IMR-90 (cell line): ENCODE results near the gene FRMPD4. TPM values are rescaled to one million over a fixed set of nuclear protein-coding genes. Genes with fewer than 3 reads are reported as not detected.

Experiments used
- ATAC-seq: fragments of 200-7000 bp; cut with Tn5 transposase; 2 replicates; pipeline ENCODE4 v1.9.1; 2020; ENCODE audit warnings: low read depth, mild to moderate bottlenecking, moderate library complexity
- BruUV-seq: library from RNA; stranded (reverse); fragments of 400-500 nt; replicated peaks from 2 replicates; lab custom pipeline; 2021; lab: Mats Ljungman, UMichigan
- CTCF ChIA-PET: fragments of 300-600 bp; formaldehyde crosslinking; extraction: SDS; loops from one replicate; lab custom pipeline; 2021; ENCODE audit warnings: antibody characterized with exemption; lab: Yijun Ruan, JAX
- POLR2A ChIA-PET: fragments of 300-600 bp; sonication (Branson Sonifier 250); formaldehyde crosslinking; loops from one replicate; lab custom pipeline; 2022; ENCODE audit warnings: antibody characterized with exemption; ENCODE audit not compliant: unreplicated experiment; lab: Charles Lee
- DNase-seq: peaks from one replicate; pipeline ENCODE4 v3.0.0; 2013
- H2AFZ ChIP-seq: replicated peaks from 2 replicates; pipeline ENCODE3; 2013; ENCODE audit warnings: low read length, mild to moderate bottlenecking; ENCODE audit not compliant: poor library complexity
- H2AK5ac ChIP-seq: 2 replicates; pipeline ENCODE4 v1.6.1; 2013; ENCODE audit warnings: low read depth, low read length, inconsistent platforms
- H2AK9ac ChIP-seq: replicated peaks from 2 replicates; pipeline ENCODE3; 2013; ENCODE audit warnings: mild to moderate bottlenecking, low read depth, low read length, moderate library complexity; ENCODE audit not compliant: poor library complexity
- H2BK120ac ChIP-seq: 2 replicates; pipeline ENCODE4 v1.6.1; 2013; ENCODE audit warnings: low read depth, low read length, inconsistent platforms
- H2BK15ac ChIP-seq: 3 replicates; pipeline ENCODE4 v1.6.1; 2013; ENCODE audit warnings: low read depth, low read length, inconsistent platforms
- H2BK20ac ChIP-seq: 2 replicates; pipeline ENCODE4 v1.6.1; 2013; ENCODE audit warnings: low read depth, mild to moderate bottlenecking, inconsistent platforms, low read length, moderate library complexity
- H2BK5ac ChIP-seq: 2 replicates; pipeline ENCODE4 v1.6.1; 2013; ENCODE audit warnings: mild to moderate bottlenecking, low read depth, low read length, inconsistent platforms; ENCODE audit not compliant: poor library complexity, severe bottlenecking
- H3K14ac ChIP-seq: replicated peaks from 2 replicates; pipeline ENCODE4 v1.6.1; 2013; ENCODE audit warnings: low read depth, low read length, inconsistent platforms
- H3K18ac ChIP-seq: 2 replicates; pipeline ENCODE4 v1.6.1; 2013; ENCODE audit warnings: low read depth, low read length, control low read depth
- H3K23ac ChIP-seq: 2 replicates; pipeline ENCODE4 v1.6.1; 2013; ENCODE audit warnings: low read depth, low read length, inconsistent platforms
- H3K27ac ChIP-seq: 2 replicates; pipeline ENCODE4 v1.5.1; 2013; ENCODE audit warnings: mild to moderate bottlenecking, control low read depth, low read length; ENCODE audit not compliant: insufficient read depth
- H3K27me3 ChIP-seq: 2 replicates; pipeline ENCODE4 v1.6.1; 2013; ENCODE audit warnings: low read length; ENCODE audit not compliant: control insufficient read depth, insufficient read depth
- H3K36me3 ChIP-seq: 2 replicates; pipeline ENCODE4 v1.6.1; 2013; ENCODE audit warnings: low read length, mixed read lengths; ENCODE audit not compliant: control insufficient read depth, insufficient read depth
- H3K4ac ChIP-seq: 2 replicates; pipeline ENCODE4 v1.6.1; 2013; ENCODE audit warnings: low read depth, low read length, inconsistent platforms
- H3K4me1 ChIP-seq: 2 replicates; pipeline ENCODE4 v1.6.1; 2013; ENCODE audit warnings: low read length, mixed read lengths; ENCODE audit not compliant: control insufficient read depth, insufficient read depth
- H3K4me2 ChIP-seq: 2 replicates; pipeline ENCODE4 v1.6.1; 2013; ENCODE audit warnings: low read depth, mild to moderate bottlenecking, control low read depth, low read length, moderate library complexity
- H3K4me3 ChIP-seq: 2 replicates; pipeline ENCODE4 v1.5.1; 2013; ENCODE audit warnings: low read depth, mild to moderate bottlenecking, control low read depth, low read length, moderate library complexity; ENCODE audit not compliant: insufficient read depth
- H3K56ac ChIP-seq: 2 replicates; pipeline ENCODE4 v1.6.1; 2013; ENCODE audit warnings: low read length, inconsistent platforms; ENCODE audit not compliant: insufficient read depth; ENCODE audit errors: extremely low read depth
- H3K79me1 ChIP-seq, 2 experiments: 2 replicates each; pipeline ENCODE4 v1.6.1; 2013; ENCODE audit warnings: low read length in 2 of 2, inconsistent platforms in 1 of 2, low read depth in 1 of 2
- H3K9ac ChIP-seq: 2 replicates; pipeline ENCODE4 v1.6.1; 2013; ENCODE audit warnings: low read depth, low read length, control low read depth
- H3K9me1 ChIP-seq: 2 replicates; pipeline ENCODE4 v1.6.1; 2013; ENCODE audit warnings: low read length, inconsistent platforms; ENCODE audit not compliant: insufficient read depth
- H3K9me3 ChIP-seq: 2 replicates; pipeline ENCODE4 v1.6.1; 2013; ENCODE audit warnings: low read length; ENCODE audit not compliant: control insufficient read depth, insufficient read depth
- H4K20me1 ChIP-seq: 2 replicates; pipeline ENCODE4 v1.6.1; 2013; ENCODE audit warnings: low read length, inconsistent platforms; ENCODE audit not compliant: insufficient read depth
- H4K5ac ChIP-seq: 2 replicates; pipeline ENCODE4 v1.6.1; 2013; ENCODE audit warnings: mild to moderate bottlenecking, low read depth, low read length, control low read depth
- H4K8ac ChIP-seq, 2 experiments: 2 replicates each; pipeline ENCODE4 v1.6.1; 2013; ENCODE audit warnings: low read depth in 2 of 2, low read length in 2 of 2, control low read depth in 1 of 2, inconsistent platforms in 1 of 2
- H4K91ac ChIP-seq: 2 replicates; pipeline ENCODE4 v1.6.1; 2013; ENCODE audit warnings: low read depth, low read length, inconsistent platforms; ENCODE audit not compliant: insufficient read depth
- BHLHE40 ChIP-seq: fragments of 150-350 bp; IDR thresholded peaks from 2 replicates; pipeline ENCODE4 v1.6.1; 2016; ENCODE audit warnings: mild to moderate bottlenecking, low read depth, low read length
- CEBPB ChIP-seq: IDR thresholded peaks from 2 replicates; pipeline ENCODE4 v1.6.1; 2012; ENCODE audit warnings: low read depth, low read length, improper control_type of control experiment
- CHD1 ChIP-seq: IDR thresholded peaks from 2 replicates; pipeline ENCODE4 v1.6.1; 2012; ENCODE audit warnings: low read depth, low read length, improper control_type of control experiment
- ELK1 ChIP-seq: fragments of 150-350 bp; IDR thresholded peaks from 2 replicates; pipeline ENCODE4 v1.6.1; 2016; ENCODE audit warnings: low read depth, mild to moderate bottlenecking, low read length, moderate library complexity, borderline replicate concordance
- FOS ChIP-seq: fragments of 150-350 bp; IDR thresholded peaks from 2 replicates; pipeline ENCODE4 v1.6.1; 2016; ENCODE audit warnings: low read depth, low read length
- MAFK ChIP-seq: IDR thresholded peaks from 2 replicates; pipeline ENCODE4 v1.6.1; 2012; ENCODE audit warnings: low read depth, low read length, improper control_type of control experiment
- MXI1 ChIP-seq: IDR thresholded peaks from 2 replicates; pipeline ENCODE4 v1.6.1; 2012; ENCODE audit warnings: low read depth, mild to moderate bottlenecking, low read length, moderate library complexity, borderline replicate concordance
- NFE2L2 ChIP-seq: fragments of 150-350 bp; IDR thresholded peaks from 2 replicates; pipeline ENCODE4 v1.6.1; 2016; ENCODE audit warnings: low read depth, mild to moderate bottlenecking, low read length
- POLR2A ChIP-seq: IDR thresholded peaks from 2 replicates; pipeline ENCODE4 v1.6.1; 2012; ENCODE audit warnings: mild to moderate bottlenecking, low read depth, low read length
- RAD21 ChIP-seq: IDR thresholded peaks from 2 replicates; pipeline ENCODE4 v1.6.1; 2012; ENCODE audit warnings: low read length, improper control_type of control experiment
- RCOR1 ChIP-seq: IDR thresholded peaks from 2 replicates; pipeline ENCODE4 v1.6.1; 2012; ENCODE audit warnings: mild to moderate bottlenecking, low read length, improper control_type of control experiment; ENCODE audit not compliant: insufficient replicate concordance
- RFX5 ChIP-seq: IDR thresholded peaks from 2 replicates; pipeline ENCODE4 v1.8.0; 2012; ENCODE audit warnings: low read depth, mild to moderate bottlenecking, low read length, moderate library complexity
- USF2 ChIP-seq: fragments of 150-350 bp; IDR thresholded peaks from 2 replicates; pipeline ENCODE4 v1.6.1; 2017; ENCODE audit warnings: mild to moderate bottlenecking, antibody characterized with exemption, low read length, low read depth
- WGBS, 2 experiments: methylation state at CpG; one replicate each; pipeline versions ENCODE4 v1.1.5 to v1.1.7; 2013; ENCODE audit warnings: missing lambda C conversion rate in 2 of 2; ENCODE audit not compliant: insufficient read length in 1 of 2; ENCODE audit errors: extremely low coverage in 2 of 2; 5-methylcytosine and 5-hydroxymethylcytosine counted together
- dilution Hi-C: fragments of 300-500 bp; cut with HindIII; formaldehyde crosslinking; loops from one replicate; pipeline ENCODE4 v1.14.3; 2018; ENCODE audit warnings: low sequenced_read_pairs; ENCODE audit not compliant: unreplicated experiment
- in situ Hi-C: fragments of 300-500 bp; cut with MboI; formaldehyde crosslinking; loops from 3 replicates; pipeline ENCODE4 v1.14.3; 2019; ENCODE audit warnings: low sequenced_read_pairs, inconsistent platforms, mixed read lengths
- intact Hi-C: fragments of 100-400 bp; cut with micrococcal nuclease; formaldehyde crosslinking; loops from 2 replicates; pipeline ENCODE4 v1.10.0; 2022
- polyA plus RNA-seq, 3 experiments: library from polyadenylated mRNA; depleted of rRNA; stranded (reverse); fragments of >200 nt; gene quantifications; 2 replicates each; pipeline ENCODE4 v1.2.3, GENCODE V29; 2012; ENCODE audit warnings: low replicate concordance in 1 of 3
- total RNA-seq: library from RNA; depleted of rRNA; stranded (reverse); fragments of >200 nt; gene quantifications from 2 replicates; pipeline ENCODE4 v1.2.3, GENCODE V29; 2012

Gene FRMPD4
- total and polyA plus RNA-seq, 2 of the 4 experiments (the other 2 are of a cell fraction): 0.53 to 1.1 TPM

- dilution Hi-C loops: no loop called here
- TF ChIP-seq USF2 (no peak), RFX5 (no peak), MXI1 (no peak), FOS (no peak), POLR2A (no peak), CEBPB (no peak), NFE2L2 (no peak), RAD21 (no peak), CHD1 (no peak), BHLHE40 (no peak), ELK1 (no peak), MAFK (no peak), RCOR1 (no peak)
- in situ Hi-C loops: no loop called here
These were observed 519.6 kb downstream of the FRMPD4 start for GRCh38 chrX:12657881-12658280.

More at GRCh38 chrX:12657881-12658280, 519.6 kb downstream of the FRMPD4 start:
- Histone ChIP-seq H3K27ac (no peak overlapping the region), H3K9me3 (no peaks in the 10 kb centered on the region; the same call in 1 of the 2 replicates), H3K27me3 (no peaks in the 10 kb centered on the region), H3K56ac (no peak overlapping the region), H2BK15ac (no peak overlapping the region), H4K5ac (no peak overlapping the region), H3K14ac (no peak overlapping the region), H3K4me2 (no peak overlapping the region), H3K9ac (no peak overlapping the region), H3K9me1 (no peaks in the 10 kb centered on the region), H2BK20ac (no peak overlapping the region), H2AK5ac (no peak overlapping the region), H3K4me1 (no peaks in the 10 kb centered on the region), H3K36me3 (no peaks in the 10 kb centered on the region), H2BK120ac (no peak overlapping the region), H3K4ac (no peak overlapping the region), H3K23ac (no peak overlapping the region), H2AK9ac (no peak overlapping the region), H4K20me1 (no peaks in the 10 kb centered on the region), H3K18ac (no peak overlapping the region), H2BK5ac (no peak overlapping the region), H3K79me1 (no peaks in the 10 kb centered on the region), H4K91ac (no peak overlapping the region), H2AFZ (no peak overlapping the region), H3K4me3 (no peak overlapping the region), H4K8ac (no peak overlapping the region)
- ChIA-PET CTCF (no interaction called here), POLR2A (no interaction called here)
- WGBS, 2 experiments: no CpG with 5 or more reads among the region's 1 CpG
- DNase-seq (no peak), ATAC-seq (no peak)
- intact Hi-C loops: no loop called here
- no TSS peak for BruUV-seq
